ENCODE measurements around the gene KIAA1210.

The KIAA1210 gene

DNA sequence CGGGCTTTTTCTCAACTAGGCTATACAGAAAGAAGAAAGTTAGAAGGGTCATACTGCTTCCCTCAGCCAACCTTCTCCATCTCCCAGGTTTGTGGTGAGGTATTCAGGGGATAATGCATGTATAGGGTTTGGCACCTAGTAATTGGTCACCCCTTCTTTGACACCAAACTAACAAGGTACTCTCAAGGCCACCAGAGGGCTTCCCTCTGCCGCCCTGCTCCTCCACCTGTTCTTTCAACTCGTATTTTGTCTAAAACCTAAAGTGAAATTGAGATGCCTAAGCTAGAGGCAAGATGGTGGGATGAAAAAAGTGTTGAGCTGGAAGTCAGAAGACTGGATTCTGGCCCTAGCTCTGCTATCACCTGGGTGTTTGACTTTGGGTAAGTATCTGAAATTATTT is 32.8 kb downstream of the KIAA1210 start:
- DNase-seq (ENCODE audit: low spot score): no peak
- no peak overlapping the region for H3K4me3 ChIP-seq
- TF ChIP-seq, protein P1, sequence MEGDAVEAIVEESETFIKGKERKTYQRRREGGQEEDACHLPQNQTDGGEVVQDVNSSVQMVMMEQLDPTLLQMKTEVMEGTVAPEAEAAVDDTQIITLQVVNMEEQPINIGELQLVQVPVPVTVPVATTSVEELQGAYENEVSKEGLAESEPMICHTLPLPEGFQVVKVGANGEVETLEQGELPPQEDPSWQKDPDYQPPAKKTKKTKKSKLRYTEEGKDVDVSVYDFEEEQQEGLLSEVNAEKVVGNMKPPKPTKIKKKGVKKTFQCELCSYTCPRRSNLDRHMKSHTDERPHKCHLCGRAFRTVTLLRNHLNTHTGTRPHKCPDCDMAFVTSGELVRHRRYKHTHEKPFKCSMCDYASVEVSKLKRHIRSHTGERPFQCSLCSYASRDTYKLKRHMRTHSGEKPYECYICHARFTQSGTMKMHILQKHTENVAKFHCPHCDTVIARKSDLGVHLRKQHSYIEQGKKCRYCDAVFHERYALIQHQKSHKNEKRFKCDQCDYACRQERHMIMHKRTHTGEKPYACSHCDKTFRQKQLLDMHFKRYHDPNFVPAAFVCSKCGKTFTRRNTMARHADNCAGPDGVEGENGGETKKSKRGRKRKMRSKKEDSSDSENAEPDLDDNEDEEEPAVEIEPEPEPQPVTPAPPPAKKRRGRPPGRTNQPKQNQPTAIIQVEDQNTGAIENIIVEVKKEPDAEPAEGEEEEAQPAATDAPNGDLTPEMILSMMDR (IDR thresholded peaks at IDR 0.05): no peak
- H3K27ac ChIP-seq: no peak overlapping the region

DNA sequence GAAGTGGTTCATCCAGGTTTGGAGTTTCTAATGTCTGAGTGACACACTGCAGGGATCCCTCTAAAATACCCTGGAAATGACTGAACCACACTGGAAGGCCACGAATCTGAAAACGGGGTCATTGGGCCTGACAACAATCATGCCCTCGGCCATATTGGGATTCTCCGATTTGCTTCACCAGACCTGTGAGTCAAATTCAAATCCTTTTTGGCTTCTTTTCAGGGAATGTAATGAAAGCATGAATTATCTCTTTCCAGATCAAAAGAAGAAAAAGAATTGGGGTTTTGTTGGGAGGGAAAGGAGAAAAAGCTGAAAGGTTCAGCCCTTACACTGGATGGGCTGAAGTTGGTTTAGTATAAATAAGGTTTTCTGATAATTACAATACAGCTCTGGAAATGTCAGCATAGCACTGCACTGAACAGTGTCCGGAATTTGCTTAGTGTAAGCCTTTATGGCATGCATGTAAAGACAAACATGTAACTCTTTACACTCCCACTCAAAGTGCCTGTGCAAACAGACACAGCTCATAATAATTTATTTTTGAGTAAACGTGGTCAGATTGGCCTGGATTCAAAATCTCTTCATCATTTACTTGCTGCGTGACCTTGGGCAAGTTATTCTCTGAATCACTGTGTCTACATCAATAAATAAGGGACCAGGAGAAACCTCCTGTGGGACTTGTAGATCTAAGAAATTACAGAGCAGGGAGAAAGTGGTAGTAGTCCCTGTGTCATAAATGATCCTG is 33.4 kb downstream of the KIAA1210 start:
- TF ChIP-seq, protein P1 (IDR thresholded peaks at IDR 0.05): no peak
- Histone ChIP-seq H3K27ac (no peak overlapping the region), H3K4me3 (no peak overlapping the region)
- no peak for DNase-seq (ENCODE audit: low spot score)

DNA sequence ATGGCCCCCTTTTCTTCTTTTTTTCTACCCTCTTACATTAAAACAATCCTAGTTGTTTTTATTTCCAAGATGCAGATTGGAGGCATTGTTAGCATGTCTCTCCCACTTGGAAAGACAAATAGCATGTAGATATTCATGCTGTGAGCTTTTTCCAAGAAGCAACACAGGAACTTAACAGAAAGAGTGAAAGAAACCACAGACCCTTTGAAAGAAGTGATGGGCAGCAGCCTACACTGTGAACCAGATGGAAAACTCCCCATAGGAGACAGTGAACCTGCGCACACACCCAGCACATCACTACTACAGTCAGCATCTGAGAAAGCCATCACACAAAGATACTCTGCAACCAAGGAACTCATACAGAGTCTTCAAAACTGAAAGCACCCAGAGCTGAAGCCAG is 37.0 kb downstream of the KIAA1210 start:
- no peak for DNase-seq (ENCODE audit: low spot score)
- TF ChIP-seq, protein P1 (IDR thresholded peaks at IDR 0.05): no peak

DNA sequence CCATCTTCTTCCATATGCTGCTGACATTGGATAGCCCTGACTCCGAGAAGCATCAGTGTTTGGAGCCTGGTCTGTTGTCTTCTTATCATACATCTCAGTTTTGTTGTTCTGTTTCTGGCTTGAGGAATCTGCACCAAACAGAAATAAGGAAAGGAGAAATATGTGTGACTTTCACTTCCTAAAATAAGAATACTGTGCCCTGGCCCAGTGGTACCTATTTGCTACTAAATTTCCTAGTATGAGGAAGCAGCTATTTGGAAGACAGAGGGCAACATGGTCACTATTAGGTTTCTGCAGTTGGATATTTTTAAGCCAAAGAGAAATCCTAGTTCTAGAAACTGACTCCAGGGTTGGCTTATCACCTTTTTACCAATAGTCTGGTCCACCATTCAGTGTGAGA is 38.0 kb downstream of the KIAA1210 start:
- Histone ChIP-seq H3K4me3 (no peak overlapping the region), H3K27ac (no peak overlapping the region)
- TF ChIP-seq, protein P1 (IDR thresholded peaks at IDR 0.05): no peak
- no peak for DNase-seq (ENCODE audit: low spot score)

More for the DNA sequence above, 37.0 kb downstream of the KIAA1210 start:
- H3K4me3 ChIP-seq: no peak overlapping the region
- no peak overlapping the region for H3K27ac ChIP-seq

DNA sequence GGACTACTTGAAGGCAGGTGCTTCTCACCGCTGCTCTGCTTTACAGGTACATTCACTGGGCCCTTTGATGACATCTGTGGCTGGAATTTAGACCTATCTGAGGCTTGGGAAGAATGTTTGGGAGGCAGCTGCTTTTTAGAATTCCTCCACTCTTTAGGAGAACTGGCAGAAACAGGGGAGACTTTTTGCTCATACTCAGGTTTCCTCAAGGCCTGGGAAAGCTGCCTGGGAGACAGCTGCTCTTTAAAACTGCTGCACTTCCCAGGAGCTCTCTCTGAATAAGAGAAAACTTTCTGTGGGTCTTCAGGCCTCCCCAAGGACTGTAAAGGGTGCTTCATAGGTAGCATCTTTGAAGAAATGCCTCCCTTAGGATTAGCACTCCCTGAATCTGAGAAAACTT is 40.5 kb downstream of the KIAA1210 start:
- Histone ChIP-seq H3K27ac (no peak overlapping the region), H3K4me3 (no peak overlapping the region)
- TF ChIP-seq, protein P1 (IDR thresholded peaks at IDR 0.05): no peak
- no peak for DNase-seq (ENCODE audit: low spot score)

DNA sequence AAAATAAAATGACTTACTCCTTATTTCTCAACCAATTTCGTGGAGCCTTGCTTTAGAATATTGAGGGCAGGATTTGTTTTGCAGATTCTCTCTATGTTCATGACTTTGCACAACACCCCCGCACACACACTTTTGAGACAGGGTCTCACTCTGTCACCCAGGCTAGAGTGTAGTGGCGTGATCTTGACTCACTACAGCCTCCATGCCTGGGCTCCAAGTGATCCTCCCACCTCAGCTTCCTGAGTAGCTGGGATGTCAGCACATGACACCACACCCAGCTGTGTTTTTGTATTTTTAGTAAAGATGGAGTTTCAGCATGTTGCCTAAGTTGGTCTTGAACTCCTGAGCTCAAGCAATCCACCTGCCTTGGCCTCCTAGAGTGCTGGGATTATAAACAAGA is 42.8 kb downstream of the KIAA1210 start:
- Histone ChIP-seq H3K27ac (no peak overlapping the region), H3K4me3 (no peak overlapping the region)
- TF ChIP-seq, protein P1 (IDR thresholded peaks at IDR 0.05): no peak
- DNase-seq (ENCODE audit: low spot score): no peak

DNA sequence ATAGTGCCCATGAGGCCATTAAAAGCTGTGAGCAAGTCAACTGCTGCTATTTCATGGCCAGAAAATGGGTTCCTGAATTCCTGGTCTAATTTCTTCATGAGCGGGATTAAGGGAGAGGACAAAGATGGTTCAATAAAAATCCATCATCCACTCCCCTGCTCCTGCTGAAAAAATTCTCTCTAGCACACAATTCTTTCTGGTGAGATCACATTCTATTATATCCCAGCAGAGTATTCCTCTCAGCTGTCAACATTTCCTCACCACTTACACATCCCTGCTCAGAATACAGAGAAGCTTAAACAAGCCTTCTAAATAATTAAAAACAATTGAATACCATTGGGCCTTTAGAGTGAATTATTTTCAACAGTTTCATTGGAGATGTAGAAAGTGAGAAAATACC is 45.3 kb downstream of the KIAA1210 start:
- no peak for DNase-seq (ENCODE audit: low spot score)
- no peak overlapping the region for H3K27ac ChIP-seq

More for the DNA sequence above, 45.3 kb downstream of the KIAA1210 start:
- no peak overlapping the region for H3K4me3 ChIP-seq
- TF ChIP-seq, protein P1 (IDR thresholded peaks at IDR 0.05): no peak

Data from coronary artery (tissue), 2 donors.